ENCODE measurements around the gene PRSS37. TPM values are rescaled to one million over a fixed set of nuclear protein-coding genes. Genes with fewer than 3 reads are reported as not detected.

Gene PRSS37
- total RNA-seq, 1 experiment from 2014 or later: not detected

- no TSS peak for BruUV-seq (replicated peaks)
- Histone ChIP-seq H3K4me3 (ENCODE audit: low read depth in 2 of 2, low read length in 2 of 2) (no peak overlapping the region), H3K27me3 (ENCODE audit: control insufficient read depth, insufficient read depth, low read length) (no peaks in the 10 kb centered on the region), H3K9me3 (ENCODE audit: control insufficient read depth, insufficient read depth, low read depth, low read length) (no peaks in the 10 kb centered on the region), H3K4me1 (ENCODE audit: control insufficient read depth, insufficient read depth, low read length) (no peaks in the 10 kb centered on the region), H3K27ac (ENCODE audit: low read length) (no peak overlapping the region), H3K36me3 (ENCODE audit: control insufficient read depth, insufficient read depth, low read length) (no peaks in the 10 kb centered on the region)
- no peak for ATAC-seq
- no peak for TF ChIP-seq SIN3A (IDR thresholded peaks at IDR 0.05; ENCODE audit: borderline replicate concordance, insufficient read depth, low read depth, low read length)
- TF ChIP-seq REST (IDR thresholded peaks at IDR 0.05; ENCODE audit: insufficient read depth in 1 of 2, low read depth in 2 of 2, low read length in 1 of 2): no peak
- TF ChIP-seq POLR2AphosphoS5 (IDR thresholded peaks at IDR 0.05; ENCODE audit: low read depth, low read length): no peak
- no peak for TF ChIP-seq TCF7L2 (IDR thresholded peaks at IDR 0.05; ENCODE audit: low read depth, low read length)
- TF ChIP-seq CTCF (IDR thresholded peaks at IDR 0.05): no peak
- DNase-seq (ENCODE audit: low read depth, low spot score): no peak
- CTCF ChIA-PET: interaction anchor here (0.8 kb wide), 1 partner anchor 9 kb away, joined by 3 read pairs; no protein-coding TSS in a partner anchor
- in situ Hi-C loops (cut with HindIII; ENCODE audit: low pct_unique_long_range_greater_than_20kb, low sequenced_read_pairs) (no loop called here), intact Hi-C loops (cut with micrococcal nuclease; ENCODE audit: unreplicated experiment) (loop anchor here (5.0 kb wide), 1 partner anchor 136 kb away; no protein-coding TSS in a partner anchor)
- POLR2A ChIA-PET: no interaction called here
These were observed 53.0 kb downstream of the PRSS37 start for GRCh38 chr7:141788296-141788695.

Other genes with a start within 250 kb of the PRSS37 start
- 10.4 TPM for gene DENND11, start 139.3 kb downstream of the PRSS37 start, total RNA-seq (2021; ENCODE audit: unreplicated experiment)
- not detected for gene WEE2, start 133.1 kb downstream of the PRSS37 start, total RNA-seq (2021; ENCODE audit: unreplicated experiment)
- 174 TPM for gene SSBP1, start 103.1 kb downstream of the PRSS37 start, total RNA-seq (2021; ENCODE audit: unreplicated experiment)
- 0.49 TPM for gene TAS2R3, start 77.4 kb downstream of the PRSS37 start, total RNA-seq (2021; ENCODE audit: unreplicated experiment)
- 0.57 TPM for gene TAS2R4, start 64.8 kb downstream of the PRSS37 start, total RNA-seq (2021; ENCODE audit: unreplicated experiment)
- gene TAS2R5, start 51.3 kb downstream of the PRSS37 start, total RNA-seq (2021; ENCODE audit: unreplicated experiment): 0.77 TPM
- not detected for gene OR9A4, start 74.9 kb upstream of the PRSS37 start, total RNA-seq (2021; ENCODE audit: unreplicated experiment)
- not detected for gene CLEC5A, start 105.5 kb upstream of the PRSS37 start, total RNA-seq (2021; ENCODE audit: unreplicated experiment)
- not detected for gene TAS2R38, start 132.3 kb upstream of the PRSS37 start, total RNA-seq (2021; ENCODE audit: unreplicated experiment)
- 0.03 TPM for gene MGAM, start 154.4 kb upstream of the PRSS37 start, total RNA-seq (2021; ENCODE audit: unreplicated experiment)

Measured in Panc1 (cell line).